Lower leg skin (tissue), 4 donors: ENCODE data around the gene FYCO1. TPM values are rescaled to one million over a fixed set of nuclear protein-coding genes. Genes with fewer than 3 reads are reported as not detected.
A peak's percentile ranks its signal among the peaks of the same experiment; 100 is the strongest.

Experiments used
- DNase-seq, 2 donors: peaks; one replicate each; pipeline ENCODE4 v3.0.0-alpha.2; 2019; ENCODE audit warnings: low spot score in 2 of 2
- H3K4me3 ChIP-seq: fragments of 200-600 bp; sonication (generic); 2 replicates; pipeline ENCODE4 v1.5.1; 2017; ENCODE audit warnings: mild to moderate bottlenecking, low read depth; ENCODE audit not compliant: poor library complexity, severe bottlenecking
- CTCF ChIP-seq, 3 donors: fragments of 450-650 bp; IDR thresholded peaks; one replicate each; pipeline ENCODE4 v1.5.1; 2016; ENCODE audit warnings: antibody characterized with exemption in 3 of 3, mild to moderate bottlenecking in 3 of 3, moderate library complexity in 2 of 3
- POLR2A ChIP-seq, 2 donors: fragments of 450-650 bp; IDR thresholded peaks; one replicate each; pipeline ENCODE4 v1.6.1; 2016 to 2017; ENCODE audit warnings: antibody characterized with exemption in 2 of 2, mild to moderate bottlenecking in 1 of 2, moderate library complexity in 1 of 2
- WGBS, 2 donors: methylation state at CpG; one replicate each; pipeline ENCODE4 v1.1.5; 2018; 5-methylcytosine and 5-hydroxymethylcytosine counted together
- intact Hi-C: fragments of 100-400 bp; cut with DNase I; formaldehyde crosslinking; loops from one replicate; pipeline ENCODE4 v1.15.0; 2023; ENCODE audit warnings: low total_unique reads
- total RNA-seq, 4 donors: library from RNA; depleted of rRNA; stranded (reverse); fragments of >200 nt; gene quantifications; one replicate each; pipeline ENCODE4 v1.1.0, GENCODE V29; 2016

Gene FYCO1
- total RNA-seq, 4 donors from 2014 or later: 35.0 to 57.0 (median 51.3) TPM

GRCh38 chr3:45949432-45949831 lies 46.2 kb downstream of the FYCO1 start:
- no peak overlapping the region for H3K4me3 ChIP-seq
- peak in 1 of 2 donors; percentile 74 for DNase-seq
- WGBS, 2 donors: 94% methylated on average over 4 of the region's 4 CpGs
- intact Hi-C loops: no loop called here
- no peak for TF ChIP-seq POLR2A (IDR thresholded peaks at IDR 0.05)
- TF ChIP-seq CTCF (IDR thresholded peaks at IDR 0.05): no peak

- TF ChIP-seq CTCF (IDR thresholded peaks at IDR 0.05) (no peak), POLR2A (IDR thresholded peaks at IDR 0.05) (no peak)
- H3K4me3 ChIP-seq: no peak overlapping the region
- intact Hi-C loops: no loop called here
- WGBS, 2 donors: 91 to 94% methylated on average over 6 of the region's 6 CpGs
- peak in 1 of 2 donors; percentile 63 for DNase-seq
Measured at GRCh38 chr3:45948881-45949280, 46.7 kb downstream of the FYCO1 start.

GRCh38 chr3:45948311-45948781 lies 47.3 kb downstream of the FYCO1 start:
- intact Hi-C loops: no loop called here
- no peak overlapping the region for H3K4me3 ChIP-seq
- no peak for DNase-seq
- 70 to 75% methylated on average over 6 of the region's 6 CpGs for WGBS, 2 donors
- TF ChIP-seq CTCF (IDR thresholded peaks at IDR 0.05) (no peak), POLR2A (IDR thresholded peaks at IDR 0.05) (no peak)

- DNase-seq: no peak
- TF ChIP-seq CTCF (IDR thresholded peaks at IDR 0.05): no peak
- WGBS, 2 donors: 92 to 95% methylated on average over 3 of the region's 3 CpGs
- intact Hi-C loops: no loop called here
- no peak overlapping the region for H3K4me3 ChIP-seq
Measured at GRCh38 chr3:45947361-45947760, 48.3 kb downstream of the FYCO1 start.

- DNase-seq: no peak
- 78 to 98% methylated on average over 3 of the region's 3 CpGs for WGBS, 2 donors
- intact Hi-C loops: no loop called here
Measured at GRCh38 chr3:45946875-45947274, 48.7 kb downstream of the FYCO1 start.

More at GRCh38 chr3:45946875-45947274, 48.7 kb downstream of the FYCO1 start:
- TF ChIP-seq POLR2A (IDR thresholded peaks at IDR 0.05): no peak
- no peak for TF ChIP-seq CTCF (IDR thresholded peaks at IDR 0.05)
- H3K4me3 ChIP-seq: no peak overlapping the region
